ENCODE results near the gene BOC.

Gene BOC

DNA sequence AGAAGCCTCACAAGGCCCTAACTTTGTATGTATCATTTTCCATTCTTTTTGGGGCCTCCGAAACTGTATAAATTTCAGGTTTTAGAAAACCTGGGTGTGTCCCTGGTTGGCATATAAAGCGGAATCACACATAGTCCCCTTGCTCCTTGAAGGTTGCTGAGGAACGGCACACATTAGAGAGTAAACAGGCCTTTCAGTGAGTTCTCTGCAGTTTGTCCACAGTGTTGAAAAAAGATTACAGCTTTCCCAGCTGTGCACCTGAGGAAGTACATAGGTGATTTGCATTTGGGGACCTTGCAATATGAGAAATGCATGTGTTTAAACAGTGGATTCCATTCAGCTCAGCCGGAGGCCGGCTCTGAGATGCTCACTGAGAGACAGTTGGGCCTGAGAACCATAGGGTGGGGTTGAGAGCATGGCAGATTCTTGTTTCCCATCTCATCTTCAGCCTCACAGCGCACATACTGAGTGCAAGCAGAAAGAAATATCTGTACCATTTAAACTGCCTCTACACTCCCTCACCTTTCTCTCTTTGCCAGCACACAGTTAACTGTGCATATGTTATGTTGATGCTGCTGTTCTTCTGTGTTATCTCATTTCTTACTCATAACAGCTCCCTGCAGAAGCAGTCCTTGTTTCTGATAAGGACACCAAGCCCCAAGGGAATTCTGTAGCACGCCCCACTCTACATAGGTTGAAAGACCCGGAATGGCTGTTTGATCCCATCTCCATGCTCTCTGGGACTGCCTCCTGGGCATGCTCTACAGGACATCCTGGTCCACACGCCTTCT is 60.4 kb downstream of the BOC start:
- no peak for DNase-seq (ENCODE audit: low read depth)
- TF ChIP-seq, protein P1, sequence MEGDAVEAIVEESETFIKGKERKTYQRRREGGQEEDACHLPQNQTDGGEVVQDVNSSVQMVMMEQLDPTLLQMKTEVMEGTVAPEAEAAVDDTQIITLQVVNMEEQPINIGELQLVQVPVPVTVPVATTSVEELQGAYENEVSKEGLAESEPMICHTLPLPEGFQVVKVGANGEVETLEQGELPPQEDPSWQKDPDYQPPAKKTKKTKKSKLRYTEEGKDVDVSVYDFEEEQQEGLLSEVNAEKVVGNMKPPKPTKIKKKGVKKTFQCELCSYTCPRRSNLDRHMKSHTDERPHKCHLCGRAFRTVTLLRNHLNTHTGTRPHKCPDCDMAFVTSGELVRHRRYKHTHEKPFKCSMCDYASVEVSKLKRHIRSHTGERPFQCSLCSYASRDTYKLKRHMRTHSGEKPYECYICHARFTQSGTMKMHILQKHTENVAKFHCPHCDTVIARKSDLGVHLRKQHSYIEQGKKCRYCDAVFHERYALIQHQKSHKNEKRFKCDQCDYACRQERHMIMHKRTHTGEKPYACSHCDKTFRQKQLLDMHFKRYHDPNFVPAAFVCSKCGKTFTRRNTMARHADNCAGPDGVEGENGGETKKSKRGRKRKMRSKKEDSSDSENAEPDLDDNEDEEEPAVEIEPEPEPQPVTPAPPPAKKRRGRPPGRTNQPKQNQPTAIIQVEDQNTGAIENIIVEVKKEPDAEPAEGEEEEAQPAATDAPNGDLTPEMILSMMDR (IDR thresholded peaks at IDR 0.05; ENCODE audit: insufficient read depth, low read depth, low read length, missing control alignments) = no peak
- H3K4me3 ChIP-seq (ENCODE audit: low read length) = no peak overlapping the region

DNA sequence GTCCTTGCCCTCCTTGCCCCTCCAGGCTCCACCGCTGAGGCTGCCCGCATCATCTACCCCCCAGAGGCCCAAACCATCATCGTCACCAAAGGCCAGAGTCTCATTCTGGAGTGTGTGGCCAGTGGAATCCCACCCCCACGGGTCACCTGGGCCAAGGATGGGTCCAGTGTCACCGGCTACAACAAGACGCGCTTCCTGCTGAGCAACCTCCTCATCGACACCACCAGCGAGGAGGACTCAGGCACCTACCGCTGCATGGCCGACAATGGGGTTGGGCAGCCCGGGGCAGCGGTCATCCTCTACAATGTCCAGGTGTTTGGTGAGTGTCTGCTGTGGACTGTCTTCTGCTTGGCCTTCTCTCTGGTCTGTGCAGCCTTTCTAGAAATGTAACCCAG is 61.0 kb downstream of the BOC start:
- TF ChIP-seq, protein P1 (IDR thresholded peaks at IDR 0.05; ENCODE audit: insufficient read depth, low read depth, low read length, missing control alignments) = no peak
- DNase-seq (ENCODE audit: low read depth) = no peak
- no peak overlapping the region for H3K4me3 ChIP-seq (ENCODE audit: low read length)

- TF ChIP-seq, protein P1 (IDR thresholded peaks at IDR 0.05; ENCODE audit: insufficient read depth, low read depth, low read length, missing control alignments) = no peak
- DNase-seq (ENCODE audit: low read depth) = no peak
- no peak overlapping the region for H3K4me3 ChIP-seq (ENCODE audit: low read length)
These were observed 61.7 kb downstream of the BOC start for GRCh38 chr3:113273011-113273410.

- H3K4me3 ChIP-seq (ENCODE audit: low read length) = no peak overlapping the region
- TF ChIP-seq, protein P1 (IDR thresholded peaks at IDR 0.05; ENCODE audit: insufficient read depth, low read depth, low read length, missing control alignments) = no peak
- no peak for DNase-seq (ENCODE audit: low read depth)
These were observed 62.4 kb downstream of the BOC start for GRCh38 chr3:113273604-113274378.

- no peak overlapping the region for H3K4me3 ChIP-seq (ENCODE audit: low read length)
- DNase-seq (ENCODE audit: low read depth) = no peak
- TF ChIP-seq, protein P1 (IDR thresholded peaks at IDR 0.05; ENCODE audit: insufficient read depth, low read depth, low read length, missing control alignments) = no peak
These were observed 63.3 kb downstream of the BOC start for GRCh38 chr3:113274425-113275257.

DNA sequence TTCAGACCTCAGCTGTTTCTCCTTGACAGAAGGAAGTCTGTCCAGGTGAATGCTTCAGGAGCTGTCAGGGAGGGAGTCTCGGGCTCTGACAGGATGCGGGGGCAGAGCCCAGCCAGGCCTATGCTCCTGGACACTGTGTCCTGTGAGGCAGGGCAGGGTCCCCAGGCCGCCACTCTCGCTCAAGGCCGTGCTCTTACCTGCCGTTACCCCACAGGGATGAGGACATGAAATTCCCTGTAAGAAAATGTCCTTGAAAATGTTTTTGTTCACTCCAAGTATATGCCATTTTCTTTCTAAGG is 63.9 kb downstream of the BOC start:
- TF ChIP-seq, protein P1 (IDR thresholded peaks at IDR 0.05; ENCODE audit: insufficient read depth, low read depth, low read length, missing control alignments) = no peak
- no peak for DNase-seq (ENCODE audit: low read depth)
- no peak overlapping the region for H3K4me3 ChIP-seq (ENCODE audit: low read length)
